H1 (cell line): Measurements from ENCODE around the gene RNF208.

ENCODE experiments used
- GABPA ChIP-seq: IDR thresholded peaks from 2 replicates; pipeline ENCODE4 v1.6.1; 2011; ENCODE audit warnings: mild to moderate bottlenecking, low read length, moderate library complexity, borderline replicate concordance; ENCODE audit not compliant: insufficient read depth
- POLR2A ChIP-seq, 2 experiments: IDR thresholded peaks; 1 replicate in 1 of 2; 2 replicates in 1 of 2; pipeline ENCODE4 v1.6.1; 2011; ENCODE audit warnings: low read depth in 2 of 2, low read length in 2 of 2, mild to moderate bottlenecking in 2 of 2; ENCODE audit errors: control extremely low read depth in 1 of 2
- TF ChIP-seq, protein P1 (sequence below), 3 experiments: IDR thresholded peaks; 1 replicate in 2 of 3; 2 replicates in 1 of 3; pipeline versions ENCODE4 v1.5.1 to v1.6.1; 2011; ENCODE audit warnings: low read length in 3 of 3, mild to moderate bottlenecking in 3 of 3, inconsistent platforms in 2 of 3, low read depth in 1 of 3, moderate library complexity in 1 of 3; ENCODE audit not compliant: insufficient read depth in 1 of 3; ENCODE audit errors: control extremely low read depth in 1 of 3

DNA sequence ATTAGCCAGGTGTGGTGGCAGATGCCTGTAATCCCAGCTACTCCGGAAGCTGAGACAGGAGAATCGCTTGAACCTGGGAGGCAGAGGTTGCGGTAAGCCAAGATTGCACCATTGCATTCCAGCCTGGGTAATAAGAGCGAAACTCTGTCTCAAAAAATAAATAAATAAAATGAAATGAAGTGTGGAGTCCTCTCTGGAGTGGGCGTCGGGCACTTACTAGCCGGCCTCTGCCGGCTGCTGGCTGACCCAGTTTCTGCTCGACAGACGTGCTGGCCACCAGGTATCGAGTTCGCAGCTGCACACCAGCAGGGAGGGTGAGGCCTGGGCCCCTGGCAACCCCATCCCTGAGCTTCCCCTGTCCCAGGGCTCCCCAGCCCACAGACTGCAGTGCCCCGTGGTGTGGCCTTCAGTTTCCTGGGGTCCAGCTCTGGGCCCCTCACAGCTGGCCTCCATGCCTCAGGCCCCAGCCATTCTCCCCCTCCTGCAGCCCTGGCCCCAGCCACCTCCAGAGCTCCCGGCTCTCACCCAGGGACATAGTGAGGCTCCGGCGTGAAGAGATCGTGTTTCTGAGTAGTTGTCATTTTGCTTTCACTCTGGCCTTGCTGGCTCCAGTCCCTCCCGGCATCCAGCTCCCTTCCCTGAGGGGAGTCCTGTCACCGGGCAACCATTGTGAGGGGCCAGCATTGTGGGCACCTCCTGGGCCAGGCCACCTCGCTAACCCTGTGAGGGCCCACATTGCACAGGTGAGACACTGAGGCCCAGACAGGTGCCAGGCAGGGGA, 25.3 kb upstream of the RNF208 start:
- no peak for TF ChIP-seq POLR2A (IDR thresholded peaks at IDR 0.05; ENCODE audit: control extremely low read depth in 1 of 2, low read depth in 2 of 2, low read length in 2 of 2)
- TF ChIP-seq, protein P1, sequence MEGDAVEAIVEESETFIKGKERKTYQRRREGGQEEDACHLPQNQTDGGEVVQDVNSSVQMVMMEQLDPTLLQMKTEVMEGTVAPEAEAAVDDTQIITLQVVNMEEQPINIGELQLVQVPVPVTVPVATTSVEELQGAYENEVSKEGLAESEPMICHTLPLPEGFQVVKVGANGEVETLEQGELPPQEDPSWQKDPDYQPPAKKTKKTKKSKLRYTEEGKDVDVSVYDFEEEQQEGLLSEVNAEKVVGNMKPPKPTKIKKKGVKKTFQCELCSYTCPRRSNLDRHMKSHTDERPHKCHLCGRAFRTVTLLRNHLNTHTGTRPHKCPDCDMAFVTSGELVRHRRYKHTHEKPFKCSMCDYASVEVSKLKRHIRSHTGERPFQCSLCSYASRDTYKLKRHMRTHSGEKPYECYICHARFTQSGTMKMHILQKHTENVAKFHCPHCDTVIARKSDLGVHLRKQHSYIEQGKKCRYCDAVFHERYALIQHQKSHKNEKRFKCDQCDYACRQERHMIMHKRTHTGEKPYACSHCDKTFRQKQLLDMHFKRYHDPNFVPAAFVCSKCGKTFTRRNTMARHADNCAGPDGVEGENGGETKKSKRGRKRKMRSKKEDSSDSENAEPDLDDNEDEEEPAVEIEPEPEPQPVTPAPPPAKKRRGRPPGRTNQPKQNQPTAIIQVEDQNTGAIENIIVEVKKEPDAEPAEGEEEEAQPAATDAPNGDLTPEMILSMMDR (IDR thresholded peaks at IDR 0.05; ENCODE audit: control extremely low read depth in 1 of 3, insufficient read depth in 1 of 3, low read depth in 1 of 3, low read length in 3 of 3), result no peak
- TF ChIP-seq GABPA, result no peak
